HG03103 (cell line): ENCODE data around the gene LMAN2L.

Experiments used
- ATAC-seq: cut with Tn5 transposase; IDR thresholded peaks from one replicate; pipeline ENCODE4 v1.9.1; 2021; ENCODE audit warnings: low read depth; ENCODE audit not compliant: unreplicated experiment

Gene LMAN2L

GRCh38 chr2:96663177-96663576 is 76.7 kb downstream of the LMAN2L start:
- ATAC-seq = no peak

DNA sequence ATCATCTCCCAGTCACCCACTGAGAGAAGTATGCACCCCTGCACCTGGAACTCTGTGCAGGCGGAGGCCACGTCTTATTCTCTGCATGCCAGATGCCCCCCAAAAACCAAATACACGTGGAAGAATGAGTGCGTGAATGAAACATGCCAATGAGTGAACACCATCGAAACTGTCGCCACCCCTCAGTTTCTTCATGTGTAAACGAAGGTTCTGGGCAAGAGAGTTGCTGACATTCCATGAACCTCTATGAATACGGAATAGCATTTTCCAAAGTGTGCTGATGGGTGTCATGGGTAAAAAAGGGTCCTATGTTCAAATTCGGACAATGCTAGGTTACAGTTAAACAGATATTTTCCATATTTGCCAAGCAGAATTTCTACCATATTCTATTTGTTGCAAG is 77.5 kb downstream of the LMAN2L start:
- no peak for ATAC-seq

GRCh38 chr2:96661324-96661723 is 78.5 kb downstream of the LMAN2L start:
- no peak for ATAC-seq

GRCh38 chr2:96656540-96656939 is 83.3 kb downstream of the LMAN2L start:
- no peak for ATAC-seq
